ENCODE results near the gene GBE1. TPM values are rescaled to one million over a fixed set of nuclear protein-coding genes. Genes with fewer than 3 reads are reported as not detected.

Gene GBE1
- total and polyA plus RNA-seq, 12 donors, result 16.0 to 104 (median 82.4) TPM

GRCh38 chr3:81440661-81441060 is 320.8 kb downstream of the GBE1 start:
- Histone ChIP-seq H3K9me3 (replicated peaks in 1 of 3) (no peaks in the 10 kb centered on the region), H3K36me3 (replicated peaks in 1 of 2) (no peaks in the 10 kb centered on the region), H3K4me3 (no peak overlapping the region), H3K27me3 (no peaks in the 10 kb centered on the region), H3K27ac (no peak overlapping the region), H3K4me1 (replicated peaks in 1 of 2) (no peaks in the 10 kb centered on the region)
- intact Hi-C loops (cut with DNase I), result no loop called here
- WGBS, 4 donors, result 62 to 66% (median 65%) methylated on average over 3 of the region's 3 CpGs
- TF ChIP-seq POLR2A (IDR thresholded peaks at IDR 0.05), result no peak
- TF ChIP-seq CTCF (IDR thresholded peaks at IDR 0.05), result no peak
- DNase-seq, result no peak

Small RNAs within 50 kb of the gene (small RNA-seq; reads per million reads assigned to genes)
- gene AC017015.1 (0 reads per million in 2 donors), gene RNU2-28P (0 reads per million in 2 donors)

Data from adrenal gland (tissue), 12 donors.